ENCODE results near the gene THRSP. TPM values are rescaled to one million over a fixed set of nuclear protein-coding genes. Genes with fewer than 3 reads are reported as not detected.

THRSP gene
- total and polyA plus RNA-seq, 11 donors: 0.33 to 51.0 (median 3.9) TPM; not detected in 3

DNA sequence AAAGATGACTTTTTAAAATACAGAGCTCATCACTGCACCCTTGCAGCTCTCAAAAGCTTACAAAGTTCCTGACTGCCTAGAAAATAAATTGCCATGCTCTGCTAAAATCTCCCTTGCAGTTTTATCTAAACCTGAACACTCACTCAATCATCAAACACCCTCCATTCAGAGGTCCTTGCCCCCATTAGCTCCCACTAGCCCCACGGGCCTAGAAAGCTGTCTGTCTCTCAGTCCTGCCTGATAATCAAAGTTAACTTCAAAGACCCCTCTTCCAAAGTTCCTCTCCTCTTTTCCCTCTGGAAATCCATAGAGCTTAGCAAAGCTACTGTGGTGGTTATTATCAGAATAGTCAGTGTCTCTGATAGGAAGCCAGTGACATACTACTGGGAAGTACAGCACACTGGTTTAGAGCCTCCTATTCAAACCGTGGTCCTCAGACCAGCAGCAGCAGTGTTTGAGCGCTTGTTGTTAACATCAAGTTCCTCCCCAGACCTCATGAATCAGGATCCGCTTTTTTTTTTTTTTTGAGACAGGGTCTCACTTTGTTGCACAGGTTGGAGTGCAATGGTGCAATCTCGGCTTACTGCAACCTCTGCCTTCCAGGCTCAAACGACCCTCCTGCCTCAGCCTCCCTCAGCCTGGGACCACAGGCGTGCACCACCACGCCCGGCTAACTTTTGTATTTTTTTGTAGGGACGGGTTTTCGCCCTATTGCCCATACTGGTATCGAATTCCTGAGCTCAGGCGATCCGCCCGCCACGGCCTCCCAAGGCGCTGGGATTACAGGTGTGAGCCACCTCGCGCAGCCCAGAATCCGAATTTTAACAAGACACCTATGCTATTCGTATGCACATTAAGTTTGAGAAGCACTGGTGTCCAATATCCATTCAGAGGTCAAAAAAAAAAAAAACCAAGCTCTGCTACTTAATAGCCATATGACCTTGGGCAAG lies 14.8 kb downstream of the THRSP start:
- peak overlapping the region; percentile 74 to 100 (median 90) for H3K4me3 ChIP-seq
- TF ChIP-seq POLR2A (IDR thresholded peaks at IDR 0.05): no peak
- intact Hi-C loops (cut with DNase I): loop anchor here in 1 of 10 donors (10.0 kb wide), 1 partner anchor 106 kb away; the partner anchor contains the start of genes KCTD21 and USP35

DNA sequence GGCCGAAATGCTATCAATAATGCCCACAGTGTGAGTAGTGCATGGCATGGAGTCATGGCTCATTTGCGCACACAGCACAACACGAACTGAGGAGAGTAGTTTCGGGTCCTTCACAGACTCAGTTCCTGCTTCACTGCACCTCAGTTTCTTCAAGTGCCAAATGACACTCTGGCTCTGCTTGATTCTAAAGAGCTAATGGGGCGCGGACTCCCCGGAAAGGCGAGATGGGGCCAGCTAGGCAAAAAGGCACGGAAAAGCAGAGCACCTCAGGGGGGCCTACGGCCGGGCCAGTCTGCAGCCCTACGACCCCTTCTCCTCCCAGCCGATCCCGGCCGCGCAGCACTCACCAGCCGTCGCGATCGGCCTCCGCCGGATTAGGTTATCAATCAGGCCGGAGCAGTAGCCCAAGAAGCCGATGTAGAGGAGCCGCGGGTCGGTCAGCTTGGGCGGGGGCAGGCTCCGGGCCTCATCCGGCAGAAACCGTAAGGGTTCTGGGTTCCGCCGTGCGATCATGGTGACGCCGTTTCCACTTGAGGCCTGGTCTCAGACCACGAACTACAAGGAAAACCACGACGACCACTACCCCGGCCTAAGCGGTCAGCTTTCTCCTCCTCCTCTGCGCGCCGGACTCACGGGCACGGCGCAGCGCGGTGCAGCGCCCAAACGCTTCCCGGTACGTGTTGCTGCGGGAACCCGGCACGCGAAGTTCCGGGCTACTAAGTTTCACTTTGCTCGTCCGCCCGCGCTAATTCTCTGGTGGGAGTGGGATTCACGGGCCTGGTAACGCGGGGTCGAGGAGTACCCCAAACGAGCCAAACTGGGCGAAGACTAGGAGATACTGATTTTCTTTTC lies 15.8 kb downstream of the THRSP start, which contains the start of gene NDUFC2:
NDUFC2 (minus strand) TSS at position 631 of the 852 bp plus-strand sequence; CDS start at position 513, 118 bp downstream.
- Histone ChIP-seq H3K4me1 (peaks cover 0 to 51% (median 34%) of the 10 kb centered on the region in 12 donors), H3K4me3 (peak within 1 kb of the TSS; percentile 74 to 100 (median 90)), H3K27ac (peak within 1 kb of the TSS; percentile 65 to 93 (median 86)), H3K9me3 (no peaks in the 10 kb centered on the region), H3K27me3 (no peaks in the 10 kb centered on the region), H3K36me3 (peaks cover 0 to 9% (median 0%) of the 10 kb centered on the region in 9 donors)
- ATAC-seq (peak; percentile 94 to 96 (median 94)), DNase-seq (peak; percentile 78 to 90 (median 84))
- TF ChIP-seq, protein P1, sequence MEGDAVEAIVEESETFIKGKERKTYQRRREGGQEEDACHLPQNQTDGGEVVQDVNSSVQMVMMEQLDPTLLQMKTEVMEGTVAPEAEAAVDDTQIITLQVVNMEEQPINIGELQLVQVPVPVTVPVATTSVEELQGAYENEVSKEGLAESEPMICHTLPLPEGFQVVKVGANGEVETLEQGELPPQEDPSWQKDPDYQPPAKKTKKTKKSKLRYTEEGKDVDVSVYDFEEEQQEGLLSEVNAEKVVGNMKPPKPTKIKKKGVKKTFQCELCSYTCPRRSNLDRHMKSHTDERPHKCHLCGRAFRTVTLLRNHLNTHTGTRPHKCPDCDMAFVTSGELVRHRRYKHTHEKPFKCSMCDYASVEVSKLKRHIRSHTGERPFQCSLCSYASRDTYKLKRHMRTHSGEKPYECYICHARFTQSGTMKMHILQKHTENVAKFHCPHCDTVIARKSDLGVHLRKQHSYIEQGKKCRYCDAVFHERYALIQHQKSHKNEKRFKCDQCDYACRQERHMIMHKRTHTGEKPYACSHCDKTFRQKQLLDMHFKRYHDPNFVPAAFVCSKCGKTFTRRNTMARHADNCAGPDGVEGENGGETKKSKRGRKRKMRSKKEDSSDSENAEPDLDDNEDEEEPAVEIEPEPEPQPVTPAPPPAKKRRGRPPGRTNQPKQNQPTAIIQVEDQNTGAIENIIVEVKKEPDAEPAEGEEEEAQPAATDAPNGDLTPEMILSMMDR (IDR thresholded peaks at IDR 0.05): no peak
- TF ChIP-seq POLR2A (IDR thresholded peaks at IDR 0.05): peak in 1 of 2 donors; percentile 64
- intact Hi-C loops (cut with DNase I): loop anchor here in 3 of 10 donors (10.0 kb wide), 2 partner anchors 105 to 485 kb away; partner anchors contain the start of genes KCTD21 (in 3 of the 3) and USP35 (in 3 of the 3)
- 0 to 1% (median 0%) methylated on average over 30 to 68 of the region's 68 CpGs for WGBS, 4 donors

More for the DNA sequence above, 14.8 kb downstream of the THRSP start:
- 28 to 46% (median 37%) methylated on average over 21 of the region's 21 CpGs for WGBS, 4 donors
- H3K36me3 ChIP-seq: peaks cover 0 to 9% (median 0%) of the 10 kb centered on the region in 9 donors
- DNase-seq (no peak), ATAC-seq (no peak)
- no peaks in the 10 kb centered on the region for H3K9me3 ChIP-seq
- peaks cover 0 to 51% (median 34%) of the 10 kb centered on the region in 12 donors for H3K4me1 ChIP-seq
- peak overlapping the region in 8 of 12 donors; percentile 65 to 93 (median 90) for H3K27ac ChIP-seq
- H3K27me3 ChIP-seq: no peaks in the 10 kb centered on the region

DNA sequence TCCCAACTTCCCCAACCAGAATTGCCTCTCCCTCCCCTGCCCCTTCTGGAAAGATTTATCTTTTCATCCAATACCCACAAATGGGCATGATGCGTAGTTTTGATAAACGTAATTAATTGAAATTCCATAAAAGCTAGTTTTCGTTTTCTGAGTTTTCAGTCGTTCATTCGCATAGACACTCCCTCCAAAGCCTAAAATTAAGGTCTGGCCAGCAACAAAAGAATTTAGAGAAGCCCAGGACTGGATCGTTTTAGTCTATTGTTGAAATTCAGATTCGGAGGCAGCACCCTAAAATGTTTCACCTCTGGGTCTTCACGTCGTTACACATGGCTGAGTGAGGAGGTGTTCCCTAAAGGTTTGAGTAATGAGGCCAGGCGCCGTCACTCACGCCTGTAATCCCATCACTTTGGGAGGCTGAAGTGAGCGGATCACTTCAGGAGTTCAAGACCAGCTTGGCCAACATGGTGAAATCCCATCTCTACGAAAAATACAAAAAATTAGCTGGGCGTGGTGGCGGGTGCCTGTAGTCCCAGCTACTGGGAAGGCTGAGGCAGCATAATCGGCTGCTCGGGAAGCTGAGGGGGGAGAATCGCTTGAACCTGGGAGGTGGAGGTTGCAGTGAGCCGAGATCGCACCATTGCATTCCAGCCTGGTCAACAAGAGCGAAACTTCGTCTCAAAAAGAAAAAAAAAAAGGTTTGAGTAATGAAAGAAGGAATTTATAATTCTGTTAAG lies 16.6 kb downstream of the THRSP start:
- Histone ChIP-seq H3K4me3 (peak overlapping the region; percentile 74 to 100 (median 90)), H3K36me3 (peaks cover 0 to 7% (median 0%) of the 10 kb centered on the region in 9 donors), H3K27ac (peak overlapping the region; percentile 65 to 93 (median 86)), H3K27me3 (no peaks in the 10 kb centered on the region), H3K4me1 (peaks cover 0 to 46% (median 32%) of the 10 kb centered on the region in 12 donors), H3K9me3 (no peaks in the 10 kb centered on the region)
- ATAC-seq: no peak
- no peak for DNase-seq
- WGBS, 4 donors: 60 to 66% (median 63%) methylated on average over 23 of the region's 23 CpGs
- intact Hi-C loops (cut with DNase I): loop anchor here in 2 of 10 donors (10.0 kb wide), 2 partner anchors 105 to 485 kb away; partner anchors contain the start of genes KCTD21 (in 2 of the 2) and USP35 (in 2 of the 2)
- TF ChIP-seq, protein P1 (IDR thresholded peaks at IDR 0.05): no peak
- no peak for TF ChIP-seq POLR2A (IDR thresholded peaks at IDR 0.05)
